G401.6 (cell line): ENCODE measurements around the gene TOR4A.

Experiments used
- FAIRE-seq: peaks from 2 replicates; lab custom pipeline; 2012; peaks lifted over from hg19 to GRCh38; lab: Jason Lieb, UNC

The TOR4A gene

GRCh38 chr9:137273095-137273490 lies 4.4 kb upstream of the TOR4A start:
- no peak for FAIRE-seq

- no peak for FAIRE-seq
These were observed 3.8 kb upstream of the TOR4A start for GRCh38 chr9:137273611-137274320.

GRCh38 chr9:137275203-137275587 lies 2.3 kb upstream of the TOR4A start:
- no peak for FAIRE-seq

DNA sequence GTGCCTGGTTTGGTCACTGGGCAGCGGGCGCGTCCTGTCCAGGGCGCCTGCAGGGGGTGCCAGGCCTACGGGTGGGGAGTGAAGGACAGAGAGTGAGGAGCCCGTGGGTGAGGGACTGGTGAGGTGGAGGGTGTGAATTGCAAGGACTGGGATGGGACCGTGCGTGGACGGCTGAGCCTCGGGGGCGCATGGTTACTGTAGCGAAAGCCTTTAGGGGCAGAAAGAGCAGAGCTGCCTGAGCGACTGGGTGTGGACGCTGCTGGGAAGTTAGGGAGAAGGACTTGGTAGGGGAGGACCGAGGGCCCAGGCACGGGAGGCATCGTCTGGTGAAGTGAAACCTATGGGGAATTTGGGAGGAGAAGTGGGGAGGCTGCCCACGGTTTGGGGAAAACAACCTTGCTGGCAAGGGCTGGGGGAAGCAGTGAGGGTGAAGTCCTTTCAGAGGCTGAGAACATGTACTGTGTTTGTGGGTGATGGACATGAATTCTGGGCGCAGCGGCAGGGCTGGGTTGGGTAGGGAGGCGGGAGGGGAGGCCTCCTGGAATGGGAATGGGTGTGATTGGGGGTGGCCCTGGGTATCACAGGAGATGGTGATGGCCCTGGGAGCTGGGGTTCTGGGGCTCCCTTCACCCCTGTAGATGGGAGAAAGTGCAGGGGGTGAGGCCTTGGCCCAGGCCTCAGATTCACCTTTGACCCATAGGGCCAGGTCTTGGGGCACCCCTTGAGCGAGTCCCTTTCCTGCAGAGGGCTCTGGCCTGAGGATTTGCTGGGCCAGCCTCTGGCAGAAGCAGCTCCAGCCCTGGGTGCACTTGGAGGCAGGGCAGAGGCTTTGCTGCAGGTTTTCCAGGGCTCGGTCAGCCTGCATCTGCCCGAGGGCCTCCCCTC lies 1.7 kb upstream of the TOR4A start:
- FAIRE-seq: no peak

GRCh38 chr9:137276473-137277328 lies 825 bp upstream of the TOR4A start:
- no peak for FAIRE-seq

GRCh38 chr9:137278061-137278701 lies 655 bp downstream of the TOR4A start:
- no peak for FAIRE-seq

DNA sequence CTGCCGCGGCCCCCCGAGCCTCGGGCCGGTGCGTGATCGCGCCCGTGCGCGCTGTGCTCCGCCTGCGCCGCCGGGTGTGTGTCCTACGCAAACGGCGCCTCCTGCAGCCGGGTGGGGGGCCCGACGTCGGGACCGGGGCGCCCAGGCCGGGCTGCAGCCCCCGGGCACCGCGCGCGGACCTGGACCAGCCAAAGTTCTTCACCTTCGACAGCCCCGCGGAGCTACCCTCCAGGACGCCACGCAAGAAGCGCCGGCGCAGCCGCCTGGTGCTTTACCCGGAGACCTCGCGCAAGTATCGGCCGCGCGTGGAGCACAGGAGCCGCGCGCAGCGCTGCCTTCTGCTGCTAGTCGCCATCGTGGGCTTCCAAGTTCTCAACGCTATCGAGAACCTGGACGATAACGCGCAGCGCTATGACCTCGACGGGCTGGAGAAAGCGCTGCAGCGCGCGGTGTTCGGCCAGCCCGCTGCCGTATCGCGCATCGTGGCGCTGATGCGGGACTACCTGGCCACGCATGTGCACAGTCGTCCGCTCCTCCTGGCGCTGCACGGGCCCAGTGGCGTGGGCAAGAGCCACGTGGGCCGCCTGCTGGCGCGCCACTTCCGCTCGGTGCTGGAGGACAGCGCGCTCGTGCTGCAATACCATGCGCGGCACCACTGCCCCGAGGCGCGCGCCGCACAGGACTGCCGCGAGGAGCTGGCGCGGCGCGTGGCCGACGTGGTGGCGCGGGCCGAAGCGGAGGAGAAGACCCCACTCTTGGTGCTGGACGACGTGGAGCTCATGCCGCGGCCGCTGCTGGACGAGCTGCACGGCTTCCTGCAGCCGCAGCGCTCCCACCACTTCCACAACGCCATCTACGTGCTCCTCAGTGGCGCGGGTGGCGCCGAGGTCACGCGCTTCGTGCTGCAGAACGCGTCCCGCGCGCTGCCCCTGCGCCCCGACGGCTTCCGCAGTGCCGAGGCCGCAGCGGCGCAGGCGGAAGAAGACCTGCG lies 1.5 kb downstream of the TOR4A start:
- FAIRE-seq: no peak

GRCh38 chr9:137279741-137280473 lies 2.4 kb downstream of the TOR4A start:
- no peak for FAIRE-seq

DNA sequence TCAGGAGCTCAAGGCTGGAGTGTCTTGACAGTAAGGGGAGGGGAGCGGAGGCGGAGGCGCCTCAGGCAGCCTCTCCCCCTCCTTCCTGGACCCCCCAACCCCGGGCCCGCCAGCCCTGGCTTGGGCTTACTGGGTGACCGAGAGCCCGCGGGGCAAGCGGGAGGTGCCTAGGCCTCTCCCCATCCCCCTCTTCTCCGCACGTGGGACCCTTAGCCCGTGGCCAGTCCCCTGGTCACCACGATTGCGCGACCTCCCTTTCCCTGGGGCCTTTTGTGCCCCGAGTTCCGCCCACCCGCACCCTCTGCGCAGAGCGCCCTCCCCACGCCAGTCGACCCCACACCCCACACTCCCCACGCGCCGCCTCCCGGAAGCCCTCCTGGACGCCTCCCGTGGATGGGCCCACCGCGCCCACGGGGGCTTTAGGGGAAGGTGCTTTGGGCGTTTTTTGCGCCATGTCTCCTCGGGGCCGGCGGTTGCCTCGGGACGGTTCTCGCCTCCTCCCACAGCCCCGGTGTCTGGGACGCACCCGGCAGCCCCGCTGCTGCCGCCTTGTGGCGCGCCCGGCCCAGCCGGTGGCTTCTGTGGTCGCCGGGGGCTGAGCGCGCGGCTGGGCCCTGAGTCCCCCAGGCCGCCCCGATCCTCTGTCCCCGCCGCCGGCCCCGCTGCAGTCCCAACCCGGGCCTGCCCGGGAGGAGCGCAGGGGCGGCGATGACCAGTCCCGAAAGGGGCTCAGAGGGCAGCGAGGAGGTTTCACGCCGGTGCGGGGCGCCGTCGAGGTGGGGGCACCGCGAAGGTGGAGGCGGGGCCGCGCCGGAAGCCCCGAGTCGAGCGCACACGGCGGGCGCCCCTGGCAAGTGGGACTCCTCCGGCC lies 3.2 kb downstream of the TOR4A start:
- FAIRE-seq: no peak

DNA sequence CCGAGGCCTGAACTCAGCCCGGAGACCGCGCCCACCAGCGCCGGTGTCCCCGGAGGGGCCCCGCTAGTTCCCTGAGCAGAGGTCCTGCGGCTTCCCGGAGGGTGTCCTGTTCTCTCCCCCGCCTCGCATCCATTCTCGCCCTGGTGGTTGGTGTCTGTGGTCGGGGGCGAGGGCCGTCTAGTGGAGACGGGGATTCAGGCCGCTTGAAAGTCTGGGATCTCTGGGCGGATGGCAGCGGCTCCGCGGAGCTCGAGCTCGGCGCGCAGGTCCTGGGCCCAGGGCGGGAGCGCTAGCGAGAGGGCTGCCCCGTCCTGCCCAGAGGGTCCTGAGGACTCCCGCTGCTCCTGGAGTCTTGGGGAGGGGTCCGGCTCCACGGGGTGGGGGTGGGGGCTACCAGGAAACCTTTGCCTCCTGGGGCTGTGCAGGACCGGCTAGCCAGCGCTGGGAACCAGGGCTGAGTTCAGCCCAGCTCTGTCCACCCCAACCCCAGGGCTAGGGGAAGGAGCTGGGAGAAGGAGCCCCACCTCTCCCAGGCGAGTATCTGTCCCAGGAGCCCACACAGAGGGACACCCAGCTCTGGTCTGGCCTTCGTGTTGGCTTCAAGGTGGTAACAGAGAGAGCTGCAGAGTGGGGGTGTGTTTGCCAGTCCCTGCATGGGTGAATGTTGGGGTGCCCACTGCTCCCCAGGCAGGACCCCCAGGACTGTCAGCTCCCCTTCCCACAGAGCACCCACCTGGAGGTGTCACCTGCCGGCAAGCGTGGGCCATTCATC lies 4.0 kb downstream of the TOR4A start:
- no peak for FAIRE-seq

DNA sequence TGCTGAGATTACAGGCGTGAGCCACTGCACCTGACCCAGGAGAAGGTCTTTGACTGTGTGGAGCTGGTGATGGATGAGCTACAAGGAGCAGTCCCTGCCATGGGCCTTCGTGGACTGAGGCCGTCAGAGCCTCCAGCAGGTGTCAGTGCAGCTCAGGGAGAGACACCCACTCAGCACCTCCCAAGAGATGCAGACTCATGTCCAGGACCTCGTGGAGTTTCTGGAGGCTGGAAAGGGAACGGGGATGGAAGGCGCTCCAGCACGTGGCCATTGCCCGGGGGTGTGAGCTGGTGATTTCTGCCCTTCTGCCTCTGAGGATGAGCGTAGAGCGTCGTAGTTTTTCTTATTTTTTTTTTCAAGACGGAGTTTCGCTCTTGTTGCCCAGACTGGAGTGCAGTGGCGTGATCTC lies 9.5 kb downstream of the TOR4A start:
- FAIRE-seq: no peak

GRCh38 chr9:137293094-137293481 lies 15.6 kb downstream of the TOR4A start:
- no peak for FAIRE-seq

- no peak for FAIRE-seq
These were observed 16.1 kb downstream of the TOR4A start for GRCh38 chr9:137293482-137294090.

GRCh38 chr9:137294091-137294680 lies 16.7 kb downstream of the TOR4A start:
- FAIRE-seq: no peak

DNA sequence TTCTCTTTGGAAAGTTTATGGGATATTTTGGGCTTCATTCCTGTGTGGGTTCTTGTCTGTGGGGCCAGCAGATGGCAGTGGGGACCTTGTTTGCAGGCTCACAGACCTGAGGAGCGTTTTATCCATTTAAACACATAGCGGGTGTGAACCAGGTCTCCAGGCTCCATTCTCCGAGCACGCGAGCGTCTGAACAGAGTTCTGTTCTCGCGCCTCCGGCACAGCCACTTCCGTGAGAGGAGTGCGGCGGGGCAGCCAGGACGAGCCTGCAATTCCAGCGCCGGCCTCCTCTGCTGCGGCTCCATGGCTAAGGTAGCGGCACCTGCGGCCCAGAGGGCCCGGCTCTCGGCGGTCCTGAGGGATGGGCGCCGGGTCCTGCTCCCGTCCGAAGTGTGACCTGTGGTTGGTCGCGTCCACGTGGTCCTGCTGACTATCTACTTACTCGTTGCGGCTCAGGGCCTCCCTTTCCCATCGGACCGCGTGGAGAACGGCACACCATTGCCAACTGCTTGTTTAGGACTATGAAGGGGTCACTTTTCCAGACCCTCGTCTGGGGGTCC lies 17.2 kb downstream of the TOR4A start:
- no peak for FAIRE-seq

DNA sequence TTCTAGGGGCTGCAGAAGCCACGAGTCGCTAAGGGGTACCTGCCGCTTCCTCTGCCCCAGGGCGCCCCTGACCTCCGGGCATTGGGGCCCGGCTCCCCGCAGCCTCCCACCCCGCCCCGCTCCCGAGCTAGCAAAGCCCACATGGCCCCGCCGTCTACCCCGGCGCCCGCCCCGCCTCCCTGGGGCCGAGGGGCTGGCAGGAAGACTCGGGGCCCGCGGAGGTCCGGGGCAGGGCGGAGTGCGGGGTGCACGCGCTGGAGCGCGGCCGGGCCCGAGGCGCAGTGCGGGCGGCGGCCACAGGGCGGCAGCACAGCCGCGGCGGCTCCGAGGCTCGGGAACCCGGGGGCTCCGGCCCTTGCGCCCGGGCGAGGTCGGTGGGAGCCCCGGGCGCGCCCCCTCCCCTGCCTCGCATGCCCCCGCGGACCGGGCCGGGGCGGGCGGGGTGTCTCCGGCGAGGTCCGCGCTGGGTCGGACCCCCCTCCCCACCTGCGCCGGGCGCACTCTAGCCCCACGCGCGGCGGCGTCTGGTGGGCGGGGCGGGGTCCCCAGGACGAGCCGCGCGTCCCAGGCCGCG lies 17.8 kb downstream of the TOR4A start:
- FAIRE-seq: no peak
